Endothelial cell of hepatic sinusoid (primary cell): ENCODE data around the gene HIPK2.

ENCODE experiments used
- in situ Hi-C: cut with HindIII; loops from 2 replicates; pipeline ENCODE4 v1.10.0; 2017; ENCODE audit warnings: low sequenced_read_pairs

The HIPK2 gene

DNA sequence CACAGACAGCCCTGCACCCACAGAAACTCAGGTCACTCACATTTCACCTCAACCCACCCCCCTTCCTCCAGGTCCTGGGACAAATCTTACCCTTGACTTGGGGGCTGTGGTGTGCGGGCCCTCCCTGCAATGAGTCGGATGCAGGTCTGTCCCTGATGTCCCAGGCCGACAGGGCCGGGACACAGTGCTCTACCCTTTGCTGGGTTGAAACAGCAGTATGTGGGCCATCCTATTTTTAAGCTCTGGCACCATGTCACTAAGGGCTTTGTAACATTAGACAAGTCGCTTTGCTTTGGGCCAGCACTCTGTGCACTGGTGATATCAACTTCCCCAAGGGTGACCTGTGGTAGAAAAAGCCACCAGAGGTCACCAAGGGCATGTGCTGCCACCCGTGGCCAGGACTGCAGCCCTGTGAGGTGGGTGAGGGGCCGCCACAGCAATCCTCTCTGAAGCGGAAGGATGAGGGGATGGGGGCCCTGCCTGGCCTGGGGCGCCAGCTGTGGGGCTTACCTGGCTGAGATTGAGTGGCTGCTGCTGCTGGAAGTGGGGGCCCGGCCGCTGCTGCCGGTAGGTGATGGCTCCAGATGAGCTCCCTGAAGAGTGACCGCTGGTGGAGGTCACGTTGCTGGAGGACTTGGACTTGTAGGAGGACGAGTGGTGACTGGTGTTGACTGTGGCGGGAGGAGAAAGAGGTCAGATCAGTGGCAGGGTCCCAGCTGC lies 203.0 kb downstream of the HIPK2 start:
- in situ Hi-C loops = no loop called here

DNA sequence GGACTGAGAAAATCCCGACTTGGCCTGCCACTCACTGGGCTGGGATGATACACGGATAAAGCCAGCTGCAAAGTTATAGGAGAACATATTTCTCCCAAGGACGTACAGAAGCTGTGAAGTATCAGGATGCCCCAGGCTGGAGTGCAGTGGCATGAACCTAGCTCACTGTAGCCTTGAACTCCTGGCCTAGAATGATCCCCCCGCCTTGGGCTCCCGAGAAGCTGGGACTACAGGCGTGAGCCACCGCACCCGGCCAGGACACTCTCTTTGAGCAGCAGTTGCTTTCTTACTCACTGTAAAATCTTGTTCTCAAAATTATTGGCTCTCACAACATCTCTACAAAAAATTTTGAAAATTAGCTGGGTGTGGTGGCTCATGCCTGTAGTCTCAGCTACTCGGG lies 203.9 kb downstream of the HIPK2 start:
- in situ Hi-C loops = no loop called here

DNA sequence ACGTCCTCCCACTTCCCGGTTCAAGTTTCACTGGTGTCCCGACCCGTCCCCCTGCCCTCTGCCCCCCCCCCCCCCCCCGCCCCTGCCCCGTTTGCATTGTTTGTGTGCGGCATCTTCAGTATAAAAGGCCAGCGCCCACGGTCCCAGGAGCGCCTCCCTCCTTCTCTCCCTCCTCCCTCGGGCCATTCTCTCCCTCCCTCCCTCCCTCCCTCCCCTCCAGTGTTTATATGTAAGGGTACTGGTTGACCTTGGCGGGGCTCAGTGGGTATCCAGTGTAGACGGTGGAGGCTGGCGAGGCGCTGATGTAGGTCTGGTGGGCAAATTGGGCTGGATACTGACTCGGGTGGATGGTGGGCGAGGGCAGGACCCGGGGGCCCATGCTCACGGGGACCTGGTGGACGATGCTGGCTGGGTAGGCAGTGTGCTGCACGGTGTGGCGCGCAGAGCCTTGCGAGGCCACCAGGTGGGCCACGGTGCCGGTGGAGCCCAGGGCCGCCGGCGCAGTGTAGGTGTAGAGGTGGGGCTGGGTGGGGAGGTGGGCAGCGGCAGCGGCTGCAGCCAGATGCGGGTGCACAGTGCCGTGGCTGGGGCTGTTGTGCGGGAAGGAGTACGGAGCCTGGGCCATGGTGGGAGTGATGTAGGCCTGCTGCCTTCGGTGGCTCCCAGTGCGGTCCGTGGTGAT lies 205.0 kb downstream of the HIPK2 start:
- in situ Hi-C loops = no loop called here

DNA sequence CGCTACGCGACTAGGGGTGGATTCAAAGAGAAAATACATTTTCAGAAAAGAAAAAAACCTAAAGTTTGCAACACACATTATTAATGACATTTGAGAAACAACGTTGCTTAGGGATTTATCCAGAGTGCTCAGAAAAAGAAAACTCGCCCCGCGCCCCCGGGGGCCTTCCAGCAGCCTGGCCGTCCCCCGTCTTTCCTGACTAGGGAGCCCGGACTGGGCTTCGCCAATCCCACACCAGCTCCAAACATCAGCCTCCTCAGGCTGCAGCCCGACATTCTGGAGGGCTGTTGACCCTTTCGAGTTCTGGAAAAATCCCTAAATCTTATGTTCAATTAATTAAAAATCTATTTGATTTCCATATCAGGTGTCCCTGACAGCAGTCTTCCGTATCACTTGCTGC lies 205.7 kb downstream of the HIPK2 start:
- in situ Hi-C loops = no loop called here

DNA sequence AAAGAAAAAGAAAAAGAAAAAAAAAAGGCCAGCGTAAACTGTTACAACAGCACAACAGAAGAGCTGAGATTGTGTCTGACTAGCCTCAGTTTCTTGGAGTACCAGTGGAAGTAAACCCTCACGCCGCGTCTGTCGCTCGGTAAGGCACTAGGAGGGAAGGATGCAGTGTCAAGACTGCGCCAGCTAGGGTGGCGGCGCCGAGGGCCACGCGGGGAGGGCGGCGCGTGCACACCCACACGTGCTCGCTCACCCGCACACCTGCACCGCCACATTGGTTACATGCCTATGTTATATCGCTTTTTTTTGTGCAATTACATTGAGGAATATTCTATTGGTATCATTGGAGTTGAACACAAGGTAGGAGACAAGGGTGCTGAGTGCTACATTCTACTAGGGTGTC lies 206.1 kb downstream of the HIPK2 start:
- in situ Hi-C loops = no loop called here

DNA sequence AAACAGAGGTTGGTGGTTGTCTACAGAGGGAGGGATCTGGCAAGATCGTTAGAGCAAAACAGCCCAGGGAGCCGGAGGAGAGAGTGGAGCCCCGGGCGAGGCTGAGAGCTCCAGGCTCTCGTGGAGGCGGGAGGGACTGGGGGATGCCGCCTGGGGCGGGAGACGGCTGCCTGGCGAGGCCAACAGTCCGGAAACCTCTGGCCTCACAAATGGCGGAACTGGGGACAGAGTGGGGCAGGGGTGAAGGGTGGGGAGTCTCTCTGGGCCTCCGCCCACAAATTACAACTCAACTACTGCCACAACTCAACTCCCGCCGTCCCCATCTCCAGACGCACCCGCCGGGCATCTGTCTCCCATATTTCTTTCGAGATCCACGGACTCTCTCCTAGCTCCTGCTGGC lies 206.6 kb downstream of the HIPK2 start:
- in situ Hi-C loops = no loop called here

DNA sequence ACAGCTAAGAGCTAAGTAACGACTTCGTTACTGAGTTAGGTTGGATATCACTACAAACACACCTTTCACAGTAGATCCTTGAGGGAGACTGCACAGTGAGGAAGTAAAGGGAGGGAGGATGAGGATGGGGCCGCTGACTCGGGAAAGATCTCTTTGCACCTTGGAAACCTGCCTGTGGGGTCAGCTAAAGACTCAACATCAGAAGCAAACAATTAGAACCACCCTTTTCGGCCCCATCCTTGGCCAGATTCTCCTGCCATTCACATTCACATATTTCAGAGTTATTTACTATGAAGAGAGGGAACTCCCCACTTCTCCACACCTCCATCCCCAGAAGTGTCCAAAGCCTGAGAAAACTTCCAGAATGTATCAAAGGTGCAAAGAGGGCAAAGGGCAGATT lies 207.2 kb downstream of the HIPK2 start:
- in situ Hi-C loops = no loop called here

DNA sequence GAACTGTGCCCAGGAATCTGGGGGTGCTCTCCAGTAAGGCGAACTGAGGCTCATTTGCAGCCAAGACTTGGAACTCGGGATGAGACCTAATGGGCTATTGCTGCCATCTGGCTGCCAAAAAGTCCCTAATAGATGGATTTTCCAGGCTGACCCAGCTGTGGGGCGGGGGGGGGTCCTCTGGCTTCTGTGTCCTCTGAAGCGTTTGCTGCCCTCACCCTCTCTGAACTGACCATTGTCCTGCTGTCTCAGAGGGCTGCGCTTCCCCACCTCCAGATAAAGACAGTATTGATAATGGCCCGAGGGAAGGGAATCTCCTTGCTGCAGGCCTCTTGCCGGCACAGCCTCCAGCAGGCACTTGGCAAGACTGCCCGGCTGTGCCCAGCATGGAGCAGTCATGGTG lies 207.7 kb downstream of the HIPK2 start:
- in situ Hi-C loops = no loop called here

DNA sequence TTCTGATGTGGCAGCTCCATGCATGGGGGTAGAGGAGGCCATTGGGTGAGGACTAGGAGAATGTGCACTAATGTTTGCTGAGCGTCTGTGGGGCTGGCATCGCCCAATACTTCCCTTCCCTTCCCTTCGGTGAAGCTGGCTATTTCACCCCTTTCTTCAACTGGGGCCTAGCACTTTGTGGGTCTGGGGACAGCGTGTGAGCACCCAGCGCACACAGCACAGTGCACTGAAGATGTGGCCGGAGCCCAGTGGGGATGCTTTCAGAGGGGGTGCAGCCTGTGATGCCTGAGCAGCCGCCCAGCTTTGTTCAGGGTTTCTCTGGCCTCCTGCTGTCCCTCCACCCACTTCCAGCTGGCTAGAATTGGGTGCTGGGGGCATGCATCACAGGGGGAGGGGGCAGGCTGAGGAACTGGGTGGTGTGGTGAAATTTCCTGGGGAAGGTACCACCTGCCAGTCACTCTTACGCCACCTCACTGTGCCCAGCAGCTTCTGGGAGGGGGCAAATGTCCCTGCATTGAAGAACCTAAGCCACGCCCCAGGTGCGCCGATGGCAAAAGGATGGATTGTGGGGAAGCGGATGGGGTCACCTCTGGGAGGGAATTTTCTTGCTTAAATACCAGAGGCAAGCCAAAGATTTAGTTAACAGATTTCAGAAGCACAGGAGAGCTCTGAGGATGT lies 208.8 kb downstream of the HIPK2 start:
- in situ Hi-C loops = loop anchor here (10.0 kb wide), 1 partner anchor 74 kb away; no protein-coding TSS in a partner anchor

DNA sequence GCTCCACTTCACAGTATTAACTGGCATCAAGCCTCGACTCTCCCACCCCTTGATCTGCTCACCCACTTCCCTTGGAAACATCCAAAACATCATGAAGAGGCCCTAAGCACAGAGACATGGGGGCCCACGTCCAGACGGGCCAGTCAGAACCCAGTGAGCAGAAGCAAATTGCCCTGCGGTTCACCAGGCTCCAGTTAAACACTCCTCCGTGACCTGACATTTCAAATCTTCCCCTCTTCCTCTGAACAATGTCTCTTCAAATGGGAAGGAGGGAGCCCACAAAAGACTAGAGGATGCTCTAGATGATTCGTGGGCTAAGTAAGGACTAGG lies 209.5 kb downstream of the HIPK2 start:
- in situ Hi-C loops = loop anchor here (10.0 kb wide), 1 partner anchor 74 kb away; no protein-coding TSS in a partner anchor

DNA sequence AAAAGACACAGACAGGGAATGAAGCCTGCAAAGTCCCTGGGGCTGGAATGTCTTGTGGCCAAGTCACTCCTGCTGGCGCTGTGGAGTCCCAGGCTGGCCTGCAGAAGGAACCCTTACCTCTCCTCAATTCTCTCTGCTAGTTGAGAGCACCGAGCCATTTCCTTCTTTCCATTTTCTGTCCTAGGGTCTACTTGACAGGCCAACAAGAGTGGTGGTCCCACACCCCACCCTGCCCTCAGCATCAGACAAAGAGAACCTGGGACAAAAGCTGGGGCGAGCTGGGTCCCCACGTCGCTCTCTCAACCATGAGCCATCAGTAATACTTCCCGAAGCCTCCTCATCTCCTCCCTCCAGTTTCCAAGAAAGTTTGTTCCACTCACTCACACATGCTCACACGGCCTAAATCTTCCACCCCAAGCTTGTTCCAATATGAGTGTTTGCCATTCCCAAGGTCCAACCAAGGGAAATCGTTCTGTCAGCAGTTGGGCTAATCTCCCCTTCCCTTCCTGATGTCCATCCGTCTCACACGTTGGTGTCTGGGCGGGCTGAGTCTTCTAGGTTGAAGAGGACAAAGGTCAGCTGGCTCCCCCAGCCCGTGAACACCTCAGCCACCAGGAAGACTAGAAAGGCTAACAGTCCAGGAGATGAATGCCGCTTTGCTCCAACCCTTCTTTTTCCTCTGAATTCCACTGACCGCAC lies 210.0 kb downstream of the HIPK2 start:
- in situ Hi-C loops = loop anchor here (10.0 kb wide), 1 partner anchor 73 kb away; no protein-coding TSS in a partner anchor

DNA sequence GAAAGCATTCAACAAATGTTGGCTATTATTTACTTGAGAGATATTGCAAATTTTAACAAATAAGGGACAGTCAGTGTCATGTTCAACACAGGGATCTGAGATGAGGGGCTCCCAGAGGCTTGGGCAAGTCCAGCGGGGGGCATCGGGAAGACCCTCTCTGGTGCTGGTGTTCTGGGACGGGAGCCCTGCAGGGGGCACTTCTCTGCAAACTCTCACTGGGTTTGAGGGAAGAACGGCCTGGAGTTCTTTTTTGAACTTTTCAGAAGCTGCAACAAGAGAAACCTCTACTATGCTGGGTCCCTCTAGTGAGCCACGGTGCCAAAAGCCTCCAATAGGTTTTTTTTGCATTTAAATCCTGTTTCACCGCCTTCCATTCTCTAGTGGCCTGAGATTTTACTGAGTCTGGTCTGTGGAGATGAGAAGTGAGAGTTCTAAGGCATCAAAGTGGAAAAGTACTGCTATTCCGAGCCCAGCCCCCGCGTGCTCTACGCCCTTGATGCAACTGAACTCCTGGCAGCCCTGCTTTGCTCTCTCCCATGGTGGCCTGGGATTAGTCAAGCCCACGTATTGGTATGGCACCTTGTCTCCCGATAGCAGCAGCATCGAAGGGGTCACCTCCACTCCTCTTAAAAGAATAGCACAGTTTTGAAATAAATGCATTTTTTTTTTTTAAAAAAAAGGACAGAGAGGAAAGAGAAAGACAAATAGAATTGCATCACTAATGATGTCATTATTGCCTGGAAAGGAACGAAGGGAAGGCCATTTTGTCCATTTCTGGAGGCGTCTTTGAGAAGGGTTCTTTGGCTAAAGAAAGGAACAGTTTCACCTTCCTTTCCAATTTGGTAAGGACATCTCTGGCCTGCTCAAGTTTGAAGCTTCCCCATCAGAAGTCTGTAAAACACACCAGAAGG lies 210.8 kb downstream of the HIPK2 start:
- in situ Hi-C loops = loop anchor here (10.0 kb wide), 1 partner anchor 72 kb away; no protein-coding TSS in a partner anchor

DNA sequence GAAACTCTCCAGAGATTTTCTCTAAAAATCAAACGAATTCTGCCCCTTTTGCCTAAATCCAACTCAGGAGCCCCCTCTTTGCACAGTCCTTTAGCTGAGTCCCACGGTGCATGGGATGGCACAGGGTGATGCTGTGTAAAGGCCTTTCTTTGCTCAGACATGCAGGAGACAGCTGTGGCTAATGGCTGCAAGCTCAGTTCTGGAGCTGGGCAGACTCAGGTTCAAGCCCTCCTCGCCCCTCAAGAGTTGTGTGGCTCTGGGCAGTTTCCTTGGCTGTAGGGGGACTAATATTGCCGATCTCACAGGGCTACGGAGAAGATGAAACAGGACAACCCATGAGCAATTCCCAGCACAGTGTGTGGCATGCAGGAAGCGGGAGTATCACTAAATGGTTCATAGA lies 211.7 kb downstream of the HIPK2 start:
- in situ Hi-C loops = loop anchor here (10.0 kb wide), 1 partner anchor 71 kb away; no protein-coding TSS in a partner anchor

DNA sequence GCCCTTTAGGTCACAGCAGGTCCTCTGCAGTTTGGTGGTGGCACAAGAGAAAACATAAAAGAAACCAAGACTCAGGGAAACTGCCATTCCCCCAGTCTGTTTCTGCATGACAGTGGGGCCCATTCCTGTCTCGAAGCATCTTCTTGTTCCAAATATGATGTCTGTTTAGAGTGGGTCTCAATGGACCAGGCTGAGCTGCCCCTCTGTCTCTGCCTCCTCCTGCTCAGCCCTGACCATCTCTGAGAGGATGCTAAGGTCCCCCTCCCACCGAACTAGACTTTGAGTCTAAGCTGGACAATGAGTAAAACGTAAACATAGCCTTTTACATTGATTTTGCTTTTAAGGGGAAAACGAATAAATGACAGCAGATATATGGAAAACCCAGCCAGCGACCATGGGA lies 213.9 kb downstream of the HIPK2 start:
- in situ Hi-C loops = loop anchor here (5.0 to 10.0 kb wide), 2 partner anchors 69 to 448 kb away; no protein-coding TSS in a partner anchor

DNA sequence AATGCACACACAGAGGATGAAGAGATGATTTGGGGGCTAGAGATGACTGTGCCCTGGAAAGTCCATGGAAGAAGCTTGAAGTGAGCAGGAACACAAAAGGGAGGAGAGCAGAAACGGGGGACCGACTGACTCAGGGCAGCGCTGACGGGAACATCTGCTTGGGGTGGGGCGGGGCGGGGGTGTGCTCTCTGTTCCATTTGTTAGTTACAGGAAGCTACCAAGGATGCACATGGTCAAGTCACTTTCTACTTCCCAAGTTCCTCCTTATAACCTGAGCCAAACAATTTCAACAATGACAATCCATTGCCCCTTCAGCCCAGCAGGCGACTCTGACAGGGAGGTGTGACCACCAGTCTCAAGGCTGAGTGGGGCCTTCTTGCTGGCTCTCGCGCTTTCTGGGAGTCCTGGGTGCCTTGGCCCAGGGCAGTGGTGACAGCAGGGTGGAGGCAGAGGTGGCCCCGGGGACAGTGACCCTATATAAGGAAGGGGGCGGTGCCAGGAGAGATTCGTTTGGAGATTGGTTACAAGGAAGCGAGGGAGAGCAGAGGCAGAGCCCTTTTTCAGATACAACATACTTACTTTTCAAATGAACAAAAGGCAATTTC lies 214.7 kb downstream of the HIPK2 start:
- in situ Hi-C loops = loop anchor here (5.0 to 10.0 kb wide), 2 partner anchors 68 to 449 kb away; no protein-coding TSS in a partner anchor

DNA sequence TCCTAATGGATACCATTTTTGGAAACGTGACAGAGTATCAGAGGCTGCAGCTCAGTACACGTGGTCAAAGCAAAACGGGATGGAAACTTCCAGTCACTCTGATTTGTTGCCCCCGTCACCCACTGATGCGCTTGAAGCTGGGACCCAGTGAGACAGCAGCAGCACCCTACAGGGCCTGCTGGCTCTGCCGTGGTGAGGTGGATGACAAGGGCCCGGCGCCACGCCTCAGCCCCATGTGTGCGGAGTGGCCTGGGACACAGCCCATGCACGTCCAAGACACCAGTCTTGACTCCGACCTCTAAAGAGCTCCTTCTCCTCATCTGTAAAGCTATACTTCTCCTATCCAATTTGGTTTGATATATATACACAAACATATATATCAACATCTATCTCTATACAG lies 215.3 kb downstream of the HIPK2 start:
- in situ Hi-C loops = loop anchor here (5.0 to 10.0 kb wide), 2 partner anchors 68 to 450 kb away; no protein-coding TSS in a partner anchor

DNA sequence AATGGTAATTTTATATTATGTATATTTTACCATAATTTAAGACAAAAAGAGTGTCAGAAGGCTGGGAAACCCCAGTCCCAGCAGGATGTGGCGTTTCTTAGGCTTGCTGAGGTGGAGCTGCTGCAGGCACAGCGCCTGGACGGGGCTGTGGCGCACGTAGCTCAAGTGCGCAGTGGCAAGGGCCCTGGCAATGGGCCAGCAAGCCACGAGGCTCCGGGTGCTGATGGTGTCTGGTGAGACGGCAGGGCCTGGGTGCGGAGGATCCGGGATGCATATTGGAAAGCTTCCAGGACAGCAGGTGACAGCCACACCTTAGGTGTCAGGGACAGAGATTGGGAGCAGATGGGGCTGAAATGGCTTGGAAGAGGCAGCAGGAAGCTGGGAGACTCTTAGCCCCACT lies 217.1 kb downstream of the HIPK2 start:
- in situ Hi-C loops = loop anchor here (5.0 to 10.0 kb wide), 2 partner anchors 66 to 452 kb away; no protein-coding TSS in a partner anchor

DNA sequence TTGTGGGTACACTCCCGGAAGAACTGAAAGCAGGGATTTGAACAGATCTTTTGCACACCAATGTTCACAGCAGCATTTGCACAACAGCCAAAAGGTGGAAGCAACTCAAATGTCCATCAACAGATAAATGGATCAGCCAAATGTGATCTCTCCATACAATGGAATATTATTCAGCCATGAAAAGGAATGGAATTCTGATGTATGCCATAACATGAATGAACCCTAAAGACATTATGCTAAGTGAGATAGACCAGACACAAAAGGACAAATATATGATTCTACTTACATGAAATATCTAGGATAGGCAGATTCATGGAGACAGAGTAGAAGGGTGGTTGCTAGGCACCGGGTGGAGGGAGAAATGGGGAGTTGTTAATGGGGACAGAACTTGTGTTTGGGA lies 217.6 kb downstream of the HIPK2 start:
- in situ Hi-C loops = loop anchor here (5.0 to 10.0 kb wide), 2 partner anchors 65 to 452 kb away; no protein-coding TSS in a partner anchor

DNA sequence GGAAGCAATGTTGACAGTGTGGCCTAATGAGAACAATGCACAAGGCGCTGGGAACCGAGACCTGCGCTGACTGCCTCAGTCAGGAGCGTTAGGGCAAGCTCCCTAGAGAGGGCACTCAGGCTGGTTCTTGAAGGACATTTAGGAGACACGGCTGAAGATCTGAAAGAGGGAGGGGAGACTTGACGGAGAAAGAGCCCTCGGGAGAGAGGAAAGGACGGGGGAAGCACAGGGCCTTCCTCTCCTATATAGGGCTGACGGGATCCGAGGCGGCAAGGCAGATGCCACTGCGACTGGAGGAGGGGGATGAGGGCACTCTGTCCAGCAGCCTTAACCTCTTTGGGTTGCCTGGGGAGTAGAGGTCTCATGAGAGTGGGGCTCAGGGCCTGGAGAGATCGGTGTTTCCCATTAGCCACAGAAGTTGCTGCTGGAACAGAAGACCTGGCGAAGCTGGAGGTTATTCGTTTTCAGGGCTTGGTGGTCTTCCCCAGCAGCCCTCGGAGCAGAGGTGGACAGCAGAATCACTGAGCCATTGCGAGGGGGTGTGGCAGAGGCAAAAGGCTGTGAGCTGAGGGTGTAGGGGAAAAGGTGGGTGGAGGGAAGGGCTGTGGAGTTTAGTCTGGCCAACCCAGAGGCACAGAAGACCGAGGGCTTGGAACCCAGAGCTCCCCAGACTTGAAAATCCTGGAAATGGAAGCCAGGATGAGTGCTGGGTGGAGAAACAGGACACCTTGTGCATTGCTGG lies 218.3 kb downstream of the HIPK2 start:
- in situ Hi-C loops = loop anchor here (5.0 to 10.0 kb wide), 2 partner anchors 65 to 453 kb away; no protein-coding TSS in a partner anchor
